Measurements from ENCODE around the gene NAMPT.

GRCh38 chr7:106281585-106282318 lies 3.0 kb downstream of the NAMPT start:
- no peak for TF ChIP-seq REST (IDR thresholded peaks at IDR 0.05; ENCODE audit: insufficient replicate concordance, low read depth)
- TF ChIP-seq CTCF (IDR thresholded peaks at IDR 0.05; ENCODE audit: insufficient read depth, low read length): no peak
- TF ChIP-seq POLR2AphosphoS5 (IDR thresholded peaks at IDR 0.05; ENCODE audit: low read depth): no peak
